ENCODE data around the gene TBC1D13.
"Not testable (repeated sequence)": the region's sequence is repeated elsewhere in the genome, so short reads cannot be mapped to it uniquely, and the experiment has no call there.

TBC1D13 gene

GRCh38 chr9:128843171-128843570 is 56.1 kb downstream of the TBC1D13 start:
- not testable (repeated sequence) for DNase-seq (ENCODE audit: low read depth in 1 of 2, low spot score in 1 of 2)

GRCh38 chr9:128845186-128845931 is 58.3 kb downstream of the TBC1D13 start:
- DNase-seq (ENCODE audit: low read depth in 1 of 2, low spot score in 1 of 2): no peak

GRCh38 chr9:128846680-128847030 is 59.6 kb downstream of the TBC1D13 start:
- no peak for DNase-seq (ENCODE audit: low read depth in 1 of 2, low spot score in 1 of 2)

GRCh38 chr9:128847803-128848202 is 60.8 kb downstream of the TBC1D13 start:
- no peak for DNase-seq (ENCODE audit: low read depth in 1 of 2, low spot score in 1 of 2)

GRCh38 chr9:128851024-128851423 is 64.0 kb downstream of the TBC1D13 start:
- DNase-seq (ENCODE audit: low read depth in 1 of 2, low spot score in 1 of 2): not testable (repeated sequence)

- DNase-seq (ENCODE audit: low read depth in 1 of 2, low spot score in 1 of 2): not testable (repeated sequence)
Observed at GRCh38 chr9:128851779-128852600, 64.9 kb downstream of the TBC1D13 start.

- DNase-seq (ENCODE audit: low read depth in 1 of 2, low spot score in 1 of 2): not testable (repeated sequence)
Observed at GRCh38 chr9:128852646-128853045, 65.6 kb downstream of the TBC1D13 start.

GRCh38 chr9:128854454-128854853 is 67.4 kb downstream of the TBC1D13 start:
- DNase-seq (ENCODE audit: low read depth in 1 of 2, low spot score in 1 of 2): not testable (repeated sequence)

- DNase-seq (ENCODE audit: low read depth in 1 of 2, low spot score in 1 of 2): not testable (repeated sequence)
Observed at GRCh38 chr9:128858476-128858875, 71.4 kb downstream of the TBC1D13 start.
